Kidney (tissue), 14 donors: ENCODE data around the gene CEP72. TPM values are rescaled to one million over a fixed set of nuclear protein-coding genes. Genes with fewer than 3 reads are reported as not detected.

Experiments
- DNase-seq, 5 donors: peaks; one replicate each; pipeline ENCODE4 v3.0.0-alpha.2; 2013 to 2020
- FAIRE-seq: peaks from 2 replicates; lab custom pipeline; 2012; peaks lifted over from hg19 to GRCh38; lab: Jason Lieb, UNC
- H3K27ac ChIP-seq, 2 donors: one replicate each; pipeline ENCODE4 v1.7.0; 2013; ENCODE audit warnings: low read depth in 2 of 2, low read length in 2 of 2, inconsistent platforms in 1 of 2
- H3K27me3 ChIP-seq: one replicate; pipeline ENCODE4 v1.7.1; 2013; ENCODE audit warnings: low read length, inconsistent platforms; ENCODE audit not compliant: control insufficient read depth, insufficient read depth
- H3K36me3 ChIP-seq, 3 donors: one replicate each; pipeline versions ENCODE4 v1.7.0 to v1.7.1; 2013; ENCODE audit warnings: low read length in 3 of 3, control low read depth in 1 of 3, inconsistent platforms in 1 of 3; ENCODE audit not compliant: insufficient read depth in 3 of 3, control insufficient read depth in 2 of 3
- H3K4me1 ChIP-seq, 3 donors: one replicate each; pipeline versions ENCODE4 v1.7.0 to v1.7.1; 2013; ENCODE audit warnings: low read length in 3 of 3, inconsistent platforms in 1 of 3, low read depth in 1 of 3; ENCODE audit not compliant: control insufficient read depth in 2 of 3, insufficient read depth in 2 of 3
- H3K4me3 ChIP-seq, 3 donors: one replicate each; pipeline versions ENCODE4 v1.7.0 to v1.8.1; 2013; ENCODE audit warnings: low read length in 3 of 3, control low read depth in 1 of 3, inconsistent platforms in 1 of 3
- H3K9ac ChIP-seq, 3 donors: one replicate each; pipeline versions ENCODE4 v1.7.0 to v1.7.1; 2013; ENCODE audit warnings: low read length in 3 of 3, control low read depth in 1 of 3, inconsistent platforms in 1 of 3
- H3K9me3 ChIP-seq, 3 donors: one replicate each; pipeline versions ENCODE4 v1.7.0 to v1.7.1; 2013; ENCODE audit warnings: low read length in 3 of 3, control low read depth in 1 of 3, inconsistent platforms in 1 of 3; ENCODE audit not compliant: control insufficient read depth in 2 of 3, insufficient read depth in 1 of 3
- CTCF ChIP-seq: IDR thresholded peaks from 3 replicates; pipeline ENCODE4 v1.5.1; 2012; ENCODE audit warnings: mild to moderate bottlenecking, moderate library complexity, borderline replicate concordance; ENCODE audit not compliant: insufficient read depth; ENCODE audit errors: extremely low read depth
- intact Hi-C: fragments of 100-400 bp; cut with DNase I; formaldehyde crosslinking; loops from one replicate; pipeline ENCODE4 v1.11.1; 2022
- polyA plus RNA-seq: library from polyadenylated mRNA; stranded (reverse); fragments of 350-450 nt; fragmentation: Illumina TruSeq; extraction: RNeasy Lipid Tissue Mini Kit (QIAGEN cat#74804); gene quantifications from one replicate; pipeline ENCODE4 v1.2.3, GENCODE V29; 2014; ENCODE audit warnings: low read depth, low replicate concordance; ENCODE audit not compliant: insufficient read depth
- total RNA-seq: library from RNA; stranded (reverse); fragmentation: NEBNext Ultra II Directional; extraction: Animal tissue kit (Norgen Biotek cat#: 25700); gene quantifications from one replicate; pipeline ENCODE4 v1.2.1, GENCODE V29; 2021
- donor health status: control.
- donor health status: control.
- donor health status: control.
- donor health status: control.
- donor health status: control.
- donor health status: DM: yes; HTN: yes; CAD: no.
- donor health status: Normal renal cell carcinoma (clear cell type).

CEP72 gene
- total and polyA plus RNA-seq, 2 donors from 2014 or later = 1.1 to 7.8 TPM

DNA sequence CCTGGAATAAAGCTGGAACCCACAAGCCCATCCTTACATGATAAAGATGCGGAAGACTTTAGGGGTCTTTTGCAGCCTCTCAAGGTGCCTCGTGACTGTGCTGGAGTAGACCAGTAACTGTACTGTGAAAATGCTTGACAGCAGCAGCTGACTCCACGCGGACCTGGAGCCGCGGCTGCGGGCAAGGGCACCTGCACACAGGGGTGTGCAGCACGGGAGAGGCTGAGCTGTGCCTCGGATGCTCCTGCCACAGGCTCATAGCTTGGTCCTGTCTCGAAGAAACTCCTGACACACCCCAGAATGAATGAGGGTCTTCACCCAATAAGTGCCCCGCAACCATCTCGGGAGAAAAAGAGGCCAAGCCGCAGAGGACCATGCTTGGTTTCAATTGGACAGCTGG is 40.3 kb upstream of the CEP72 start:
- no peak for TF ChIP-seq CTCF
- H3K9ac ChIP-seq = no peak overlapping the region
- no peaks in the 10 kb centered on the region for H3K27me3 ChIP-seq
- H3K36me3 ChIP-seq = no peaks in the 10 kb centered on the region
- no peak overlapping the region for H3K27ac ChIP-seq
- intact Hi-C loops = no loop called here
- FAIRE-seq (no peak), DNase-seq (peak in 1 of 5 donors; percentile 25)
- H3K9me3 ChIP-seq = peaks cover 0 to 4% (median 3%) of the 10 kb centered on the region in 3 donors
- H3K4me1 ChIP-seq = no peaks in the 10 kb centered on the region
- H3K4me3 ChIP-seq = no peak overlapping the region

DNA sequence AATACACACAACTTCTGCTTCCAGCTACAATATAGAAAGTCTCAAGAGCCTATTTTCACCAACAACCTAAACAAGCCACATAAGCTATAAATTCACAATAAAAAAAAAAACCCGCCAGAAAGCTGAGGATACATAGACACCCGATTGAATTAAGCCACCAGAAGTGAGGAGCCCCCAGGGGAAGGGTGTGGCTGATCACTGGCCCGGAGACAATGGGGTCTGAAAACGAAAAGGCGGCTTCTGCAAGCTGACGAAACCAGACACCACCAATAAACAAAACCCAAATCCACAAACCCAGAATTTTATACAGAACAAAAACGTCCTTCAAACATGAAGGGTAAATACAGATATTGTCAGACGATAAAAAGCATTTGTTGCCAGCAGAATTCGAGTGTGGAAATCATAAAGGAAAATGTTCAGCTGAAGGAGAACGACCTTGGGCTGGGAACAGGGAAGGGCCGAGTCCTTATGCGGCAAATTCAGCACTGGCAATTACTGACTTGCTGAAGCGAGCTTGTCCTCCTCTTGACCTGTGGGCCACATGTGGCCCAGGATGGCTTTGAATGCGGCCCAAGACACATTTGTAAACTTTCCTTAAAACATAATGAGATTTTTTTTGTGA is 39.6 kb upstream of the CEP72 start:
- H3K4me3 ChIP-seq = no peak overlapping the region
- H3K9me3 ChIP-seq = peaks cover 0 to 4% (median 3%) of the 10 kb centered on the region in 3 donors
- H3K36me3 ChIP-seq = no peaks in the 10 kb centered on the region
- H3K4me1 ChIP-seq = no peaks in the 10 kb centered on the region
- H3K27me3 ChIP-seq = no peaks in the 10 kb centered on the region
- H3K27ac ChIP-seq = no peak overlapping the region
- intact Hi-C loops = no loop called here
- no peak for FAIRE-seq
- no peak for TF ChIP-seq CTCF
- no peak overlapping the region for H3K9ac ChIP-seq
- DNase-seq = peak in 3 of 5 donors; percentile 10 to 25 (median 10)

DNA sequence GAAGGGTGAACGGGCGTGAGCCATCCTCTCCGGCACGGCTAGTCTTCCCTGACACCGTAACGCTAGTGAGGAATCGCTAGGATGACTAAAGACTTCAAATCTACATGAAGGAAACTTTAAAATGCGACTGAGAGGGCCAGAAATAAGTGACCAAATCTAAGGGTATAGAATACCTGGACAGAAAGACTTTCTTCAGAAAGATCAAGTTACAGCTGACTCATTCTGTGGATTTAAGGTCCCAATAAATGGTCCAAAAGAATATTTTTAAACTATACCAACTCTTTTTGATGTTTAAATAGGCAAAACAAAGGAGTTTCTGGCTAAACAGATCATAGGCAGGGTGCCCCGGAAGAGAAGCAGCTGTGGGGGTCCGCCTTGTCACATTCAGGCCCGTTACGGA is 38.9 kb upstream of the CEP72 start:
- H3K9ac ChIP-seq = no peak overlapping the region
- no peak for TF ChIP-seq CTCF
- intact Hi-C loops = no loop called here
- no peak overlapping the region for H3K27ac ChIP-seq
- peaks cover 0 to 4% (median 3%) of the 10 kb centered on the region in 3 donors for H3K9me3 ChIP-seq
- no peaks in the 10 kb centered on the region for H3K27me3 ChIP-seq
- H3K36me3 ChIP-seq = no peaks in the 10 kb centered on the region
- no peak for FAIRE-seq
- H3K4me3 ChIP-seq = no peak overlapping the region
- DNase-seq = peak in 1 of 5 donors; percentile 2
- no peaks in the 10 kb centered on the region for H3K4me1 ChIP-seq
